ENCODE data around the gene CFAP300.

The CFAP300 gene

DNA sequence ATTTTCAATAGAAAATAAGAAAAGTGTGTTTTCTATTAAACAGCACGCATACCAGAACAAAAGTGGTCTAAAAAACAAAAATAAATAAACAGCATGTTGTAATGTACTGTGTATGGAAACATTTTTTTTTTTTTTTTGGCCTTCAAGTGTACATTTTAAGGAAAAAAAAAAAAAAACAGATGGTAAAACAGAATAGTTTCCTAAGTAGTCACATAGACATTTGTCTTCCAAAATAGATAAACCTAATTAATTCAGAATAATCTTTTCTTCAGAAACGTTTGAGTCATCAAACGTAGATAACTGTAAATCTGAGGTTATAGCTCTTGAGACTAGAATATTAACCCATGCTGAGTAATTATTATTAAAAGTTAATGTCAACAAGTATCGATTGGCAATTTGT lies 396 bp upstream of the CFAP300 start:
- TF ChIP-seq REST (IDR thresholded peaks at IDR 0.05; ENCODE audit: insufficient read depth in 1 of 2, low read depth in 2 of 2, low read length in 2 of 2) (no peak), FOXP2 (optimal IDR thresholded peaks at IDR 0.05; ENCODE audit: borderline replicate concordance, extremely low read depth, extremely low read length, insufficient read depth) (no peak), SIN3A (IDR thresholded peaks at IDR 0.05; ENCODE audit: borderline replicate concordance, insufficient read depth, low read length) (no peak), POLR2AphosphoS5 (IDR thresholded peaks at IDR 0.05; ENCODE audit: low read depth, low read length) (no peak), TAF1 (IDR thresholded peaks at IDR 0.05; ENCODE audit: borderline replicate concordance, insufficient read depth, low read length) (no peak)

GRCh38 chr11:102050927-102051575 lies 3.8 kb downstream of the CFAP300 start:
- no peak for TF ChIP-seq TAF1 (IDR thresholded peaks at IDR 0.05; ENCODE audit: borderline replicate concordance, insufficient read depth, low read length)

- TF ChIP-seq TAF1 (IDR thresholded peaks at IDR 0.05; ENCODE audit: borderline replicate concordance, insufficient read depth, low read length) (no peak), FOXP2 (optimal IDR thresholded peaks at IDR 0.05; ENCODE audit: borderline replicate concordance, extremely low read depth, extremely low read length, insufficient read depth) (no peak), POLR2AphosphoS5 (IDR thresholded peaks at IDR 0.05; ENCODE audit: low read depth, low read length) (no peak), REST (IDR thresholded peaks at IDR 0.05; ENCODE audit: insufficient read depth in 1 of 2, low read depth in 2 of 2, low read length in 2 of 2) (no peak), SIN3A (IDR thresholded peaks at IDR 0.05; ENCODE audit: borderline replicate concordance, insufficient read depth, low read length) (no peak)
These were observed 14.0 kb downstream of the CFAP300 start for GRCh38 chr11:102061276-102061675.

GRCh38 chr11:102062106-102062505 lies 14.9 kb downstream of the CFAP300 start:
- TF ChIP-seq TAF1 (IDR thresholded peaks at IDR 0.05; ENCODE audit: borderline replicate concordance, insufficient read depth, low read length) = no peak
- no peak for TF ChIP-seq REST (IDR thresholded peaks at IDR 0.05; ENCODE audit: insufficient read depth in 1 of 2, low read depth in 2 of 2, low read length in 2 of 2)
- no peak for TF ChIP-seq FOXP2 (optimal IDR thresholded peaks at IDR 0.05; ENCODE audit: borderline replicate concordance, extremely low read depth, extremely low read length, insufficient read depth)
- TF ChIP-seq POLR2AphosphoS5 (IDR thresholded peaks at IDR 0.05; ENCODE audit: low read depth, low read length) = no peak
- TF ChIP-seq SIN3A (IDR thresholded peaks at IDR 0.05; ENCODE audit: borderline replicate concordance, insufficient read depth, low read length) = no peak

DNA sequence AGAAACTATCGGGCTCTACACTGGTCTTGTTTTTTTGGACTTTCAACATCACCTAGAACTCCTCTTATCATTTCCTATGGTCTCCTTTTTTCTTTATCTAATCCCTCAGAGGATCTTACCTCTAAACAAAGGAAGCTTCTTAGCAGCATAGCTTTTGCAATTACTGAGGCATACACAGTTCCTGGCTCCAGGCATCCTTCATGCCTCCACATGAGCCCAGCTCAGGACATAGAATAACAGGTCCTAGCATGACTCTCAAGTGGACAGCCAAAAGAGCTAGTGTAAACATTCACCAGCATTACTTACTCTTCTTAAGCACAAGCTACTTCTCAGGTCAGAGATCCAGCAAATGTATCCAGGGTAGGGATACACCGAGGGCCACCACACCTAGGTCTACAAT lies 17.1 kb downstream of the CFAP300 start:
- TF ChIP-seq POLR2AphosphoS5 (IDR thresholded peaks at IDR 0.05; ENCODE audit: low read depth, low read length) (no peak), SIN3A (IDR thresholded peaks at IDR 0.05; ENCODE audit: borderline replicate concordance, insufficient read depth, low read length) (no peak), REST (IDR thresholded peaks at IDR 0.05; ENCODE audit: insufficient read depth in 1 of 2, low read depth in 2 of 2, low read length in 2 of 2) (no peak), FOXP2 (optimal IDR thresholded peaks at IDR 0.05; ENCODE audit: borderline replicate concordance, extremely low read depth, extremely low read length, insufficient read depth) (no peak), TAF1 (IDR thresholded peaks at IDR 0.05; ENCODE audit: borderline replicate concordance, insufficient read depth, low read length) (no peak)
